H9 (cell line): ENCODE measurements around the gene LRRN3. TPM values are rescaled to one million over a fixed set of nuclear protein-coding genes. Genes with fewer than 3 reads are reported as not detected.

Experiments
- DNase-seq: peaks from one replicate; pipeline ENCODE4 v3.0.0-alpha.2; 2017
- H2AFZ ChIP-seq: one replicate; pipeline ENCODE4 v1.6.1; 2013; ENCODE audit warnings: mild to moderate bottlenecking, low read length, control low read depth, moderate library complexity
- H2AK5ac ChIP-seq: 2 replicates; pipeline ENCODE4 v1.6.1; 2013; ENCODE audit warnings: low read length, control low read depth, mixed read lengths; ENCODE audit not compliant: insufficient read length
- H2BK120ac ChIP-seq: one replicate; pipeline ENCODE4 v1.6.1; 2013; ENCODE audit warnings: low read depth, mild to moderate bottlenecking, low read length, control low read depth, inconsistent platforms; ENCODE audit not compliant: poor library complexity, severe bottlenecking
- H2BK12ac ChIP-seq: 2 replicates; pipeline ENCODE4 v1.6.1; 2013; ENCODE audit warnings: low read length, control low read depth, mixed read lengths, low read depth; ENCODE audit not compliant: insufficient read length
- H2BK15ac ChIP-seq: 2 replicates; pipeline ENCODE4 v1.6.1; 2013; ENCODE audit warnings: low read depth, low read length, control low read depth
- H2BK20ac ChIP-seq: one replicate; pipeline ENCODE4 v1.6.1; 2013; ENCODE audit warnings: low read depth, mild to moderate bottlenecking, low read length, control low read depth, inconsistent platforms; ENCODE audit not compliant: poor library complexity, severe bottlenecking
- H2BK5ac ChIP-seq: 2 replicates; pipeline ENCODE4 v1.6.1; 2013; ENCODE audit warnings: low read length, control low read depth, mixed read lengths; ENCODE audit not compliant: insufficient read length
- H3K14ac ChIP-seq: 2 replicates; pipeline ENCODE4 v1.6.1; 2013; ENCODE audit warnings: low read length, control low read depth; ENCODE audit not compliant: insufficient read depth
- H3K18ac ChIP-seq: 2 replicates; pipeline ENCODE4 v1.6.1; 2013; ENCODE audit warnings: low read depth, mild to moderate bottlenecking, mixed read lengths, low read length, control low read depth; ENCODE audit not compliant: insufficient read length
- H3K23ac ChIP-seq: 2 replicates; pipeline ENCODE4 v1.6.1; 2013; ENCODE audit warnings: low read length, control low read depth, mixed read lengths, low read depth; ENCODE audit not compliant: insufficient read length
- H3K23me2 ChIP-seq: 2 replicates; pipeline ENCODE4 v1.6.1; 2013; ENCODE audit warnings: low read depth, mild to moderate bottlenecking, mixed read lengths, low read length, control low read depth; ENCODE audit not compliant: insufficient read length, poor library complexity, severe bottlenecking
- H3K27ac ChIP-seq: 2 replicates; pipeline ENCODE4 v1.5.1; 2013; ENCODE audit warnings: low read length, control low read depth, mixed read lengths, low read depth; ENCODE audit not compliant: insufficient read length
- H3K27me3 ChIP-seq: 2 replicates; pipeline ENCODE4 v1.6.1; 2013; ENCODE audit warnings: low read length, control low read depth, inconsistent platforms; ENCODE audit not compliant: insufficient read depth
- H3K4ac ChIP-seq: 2 replicates; pipeline ENCODE4 v1.6.1; 2013; ENCODE audit warnings: low read depth, mild to moderate bottlenecking, control low read depth, inconsistent platforms, low read length, moderate library complexity
- H3K4me1 ChIP-seq: 2 replicates; pipeline ENCODE4 v1.6.1; 2013; ENCODE audit warnings: low read length, control low read depth, inconsistent platforms; ENCODE audit not compliant: insufficient read depth
- H3K4me2 ChIP-seq: 2 replicates; pipeline ENCODE4 v1.6.1; 2013; ENCODE audit warnings: low read length, control low read depth, mixed read lengths; ENCODE audit not compliant: insufficient read length, insufficient read depth
- H3K56ac ChIP-seq: 2 replicates; pipeline ENCODE4 v1.6.1; 2013; ENCODE audit warnings: low read depth, mild to moderate bottlenecking, mixed read lengths, low read length, control low read depth; ENCODE audit not compliant: insufficient read length
- H3K79me1 ChIP-seq: 2 replicates; pipeline ENCODE4 v1.6.1; 2013; ENCODE audit warnings: low read depth, mild to moderate bottlenecking, moderate library complexity, low read length, control low read depth, inconsistent platforms; ENCODE audit not compliant: insufficient read depth, poor library complexity, severe bottlenecking
- H3K79me2 ChIP-seq: 2 replicates; pipeline ENCODE4 v1.6.1; 2013; ENCODE audit warnings: low read length, control low read depth, inconsistent platforms; ENCODE audit not compliant: insufficient read depth
- H3K9ac ChIP-seq: 2 replicates; pipeline ENCODE4 v1.6.1; 2013; ENCODE audit warnings: low read length, control low read depth, mixed read lengths; ENCODE audit not compliant: insufficient read length; ENCODE audit errors: extremely low read depth
- H3K9me3 ChIP-seq: one replicate; pipeline ENCODE4 v1.6.1; 2013; ENCODE audit warnings: low read depth, low read length, inconsistent platforms; ENCODE audit not compliant: control insufficient read depth
- H3T11ph ChIP-seq: one replicate; pipeline ENCODE4 v1.6.1; 2013; ENCODE audit warnings: mild to moderate bottlenecking, low read length, control low read depth, inconsistent platforms
- H4K20me1 ChIP-seq: one replicate; pipeline ENCODE4 v1.6.1; 2013; ENCODE audit not compliant: control insufficient read depth, insufficient read length, insufficient read depth
- H4K5ac ChIP-seq: 2 replicates; pipeline ENCODE4 v1.6.1; 2013; ENCODE audit warnings: low read depth, mild to moderate bottlenecking, mixed read lengths, low read length, control low read depth; ENCODE audit not compliant: insufficient read length
- H4K8ac ChIP-seq: replicated peaks from 2 replicates; pipeline ENCODE4 v1.6.1; 2013; ENCODE audit warnings: low read length, control low read depth, mixed read lengths, low read depth; ENCODE audit not compliant: insufficient read length
- H4K91ac ChIP-seq: 2 replicates; pipeline ENCODE4 v1.6.1; 2013; ENCODE audit warnings: low read depth, mild to moderate bottlenecking, moderate library complexity, mixed read lengths, low read length, control low read depth; ENCODE audit not compliant: insufficient read length
- H3K27ac Mint-ChIP-seq, 3 experiments: 2 replicates in 2 of 3; 3 replicates in 1 of 3; pipeline ENCODE4 v1.8.0; 2020 to 2021; ENCODE audit warnings: mixed read lengths in 3 of 3, mild to moderate bottlenecking in 1 of 3, moderate library complexity in 1 of 3
- H3K27me3 Mint-ChIP-seq: 2 replicates; pipeline ENCODE4 v1.8.0; 2021; ENCODE audit warnings: low read depth, mild to moderate bottlenecking, moderate library complexity, mixed read lengths
- H3K36me3 Mint-ChIP-seq, 3 experiments: 2 replicates in 2 of 3; 3 replicates in 1 of 3; pipeline ENCODE4 v1.8.0; 2020 to 2021; ENCODE audit warnings: low read depth in 3 of 3, mixed read lengths in 3 of 3; ENCODE audit not compliant: insufficient read depth in 1 of 3
- H3K4me1 Mint-ChIP-seq, 2 experiments: 2 replicates each; pipeline ENCODE4 v1.8.0; 2020; ENCODE audit warnings: mixed read lengths in 2 of 2
- H3K4me3 Mint-ChIP-seq, 2 experiments: 2 replicates in 1 of 2; 3 replicates in 1 of 2; pipeline ENCODE4 v1.8.0; 2020 to 2021; ENCODE audit warnings: mild to moderate bottlenecking in 2 of 2, mixed read lengths in 2 of 2, moderate library complexity in 1 of 2
- H3K9me3 Mint-ChIP-seq, 2 experiments: 2 replicates in 1 of 2; 3 replicates in 1 of 2; pipeline ENCODE4 v1.8.0; 2020; ENCODE audit warnings: mild to moderate bottlenecking in 2 of 2, mixed read lengths in 2 of 2, moderate library complexity in 1 of 2
- WGBS: extraction: QIAGEN DNeasy Blood & Tissue Kit; methylation state at CpG from one replicate; pipeline ENCODE4 v1.1.7; 2013; ENCODE audit warnings: missing lambda C conversion rate, low lambda C conversion rate, mixed read lengths; ENCODE audit not compliant: insufficient read length; ENCODE audit errors: extremely low coverage; 5-methylcytosine and 5-hydroxymethylcytosine counted together
- total RNA-seq: library from RNA; stranded (reverse); gene quantifications from 2 replicates; pipeline ENCODE4 v1.2.1, GENCODE V29; 2021
- TF ChIP-seq, protein P1 (sequence below): fragments of 200-600 bp; sonication (generic); conservative IDR thresholded peaks from 3 replicates; pipeline ENCODE4 v1.8.0; 2021; ENCODE audit warnings: antibody characterized with exemption, mild to moderate bottlenecking

Gene LRRN3
- total RNA-seq, 1 experiment from 2014 or later = 0.77 TPM

DNA sequence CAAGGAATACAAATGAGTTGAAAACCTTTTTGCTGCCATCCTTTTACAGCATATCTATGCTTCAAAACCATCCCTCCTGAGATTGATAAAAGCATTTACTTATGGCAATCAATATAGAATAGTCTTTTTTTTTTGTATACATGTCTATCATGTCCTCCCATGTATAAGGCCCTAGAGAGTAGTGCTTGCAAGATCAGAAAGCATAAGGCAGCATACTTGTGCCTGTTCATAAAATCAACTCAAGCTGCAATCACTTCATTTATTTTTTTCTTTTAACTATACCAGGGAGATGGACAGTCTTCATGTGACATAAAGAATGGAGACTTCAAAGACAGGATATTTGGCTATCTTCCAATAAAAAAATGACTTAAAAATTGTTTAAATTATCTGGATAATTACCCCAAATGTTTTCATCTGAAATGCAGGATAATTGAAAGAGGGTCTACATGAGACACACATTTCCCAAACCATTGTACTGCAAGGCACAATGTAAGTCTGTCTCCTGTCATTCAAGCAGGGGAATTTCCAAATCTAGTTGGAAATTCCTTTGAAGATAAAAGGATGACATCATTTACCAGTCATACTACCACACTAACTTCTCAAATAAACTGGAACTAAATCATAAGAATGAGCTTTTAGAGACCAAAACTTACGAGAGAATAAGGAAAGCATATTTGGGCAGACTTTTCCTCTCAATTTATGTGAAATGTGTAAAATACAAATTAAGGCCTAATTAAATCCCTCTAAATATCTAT is 22.5 kb downstream of the LRRN3 start:
- H3K18ac ChIP-seq = no peak overlapping the region
- H3K79me2 ChIP-seq = no peaks in the 10 kb centered on the region
- no peaks in the 10 kb centered on the region for H3K4me1 ChIP-seq
- H3K27me3 Mint-ChIP-seq = no peaks in the 10 kb centered on the region
- H3K23me2 ChIP-seq = no peaks in the 10 kb centered on the region
- H4K8ac ChIP-seq = no peak overlapping the region
- H3K56ac ChIP-seq = no peak overlapping the region
- H3K4me3 Mint-ChIP-seq = no peak overlapping the region
- H3T11ph ChIP-seq = no peak overlapping the region
- TF ChIP-seq, protein P1, sequence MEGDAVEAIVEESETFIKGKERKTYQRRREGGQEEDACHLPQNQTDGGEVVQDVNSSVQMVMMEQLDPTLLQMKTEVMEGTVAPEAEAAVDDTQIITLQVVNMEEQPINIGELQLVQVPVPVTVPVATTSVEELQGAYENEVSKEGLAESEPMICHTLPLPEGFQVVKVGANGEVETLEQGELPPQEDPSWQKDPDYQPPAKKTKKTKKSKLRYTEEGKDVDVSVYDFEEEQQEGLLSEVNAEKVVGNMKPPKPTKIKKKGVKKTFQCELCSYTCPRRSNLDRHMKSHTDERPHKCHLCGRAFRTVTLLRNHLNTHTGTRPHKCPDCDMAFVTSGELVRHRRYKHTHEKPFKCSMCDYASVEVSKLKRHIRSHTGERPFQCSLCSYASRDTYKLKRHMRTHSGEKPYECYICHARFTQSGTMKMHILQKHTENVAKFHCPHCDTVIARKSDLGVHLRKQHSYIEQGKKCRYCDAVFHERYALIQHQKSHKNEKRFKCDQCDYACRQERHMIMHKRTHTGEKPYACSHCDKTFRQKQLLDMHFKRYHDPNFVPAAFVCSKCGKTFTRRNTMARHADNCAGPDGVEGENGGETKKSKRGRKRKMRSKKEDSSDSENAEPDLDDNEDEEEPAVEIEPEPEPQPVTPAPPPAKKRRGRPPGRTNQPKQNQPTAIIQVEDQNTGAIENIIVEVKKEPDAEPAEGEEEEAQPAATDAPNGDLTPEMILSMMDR = no peak
- DNase-seq = no peak
- H3K9me3 ChIP-seq = no peaks in the 10 kb centered on the region
- no peak overlapping the region for H3K14ac ChIP-seq
- no peak overlapping the region for H3K4ac ChIP-seq
- no peak overlapping the region for H2BK15ac ChIP-seq
- H3K36me3 Mint-ChIP-seq = no peaks in the 10 kb centered on the region
- H3K79me1 ChIP-seq = no peaks in the 10 kb centered on the region
- no peak overlapping the region for H3K23ac ChIP-seq
- no peak overlapping the region for H2AK5ac ChIP-seq
- no peak overlapping the region for H4K5ac ChIP-seq
- H4K20me1 ChIP-seq = no peaks in the 10 kb centered on the region
- WGBS = no CpG with 5 or more reads among the region's 1 CpG
- no peak overlapping the region for H4K91ac ChIP-seq
- no peak overlapping the region for H2BK12ac ChIP-seq
- no peak overlapping the region for H3K4me2 ChIP-seq
- no peaks in the 10 kb centered on the region for H3K27me3 ChIP-seq
- H3K27ac ChIP-seq = no peak overlapping the region
- H2BK20ac ChIP-seq = no peak overlapping the region
- H2BK5ac ChIP-seq = no peak overlapping the region
- H3K9ac ChIP-seq = no peak overlapping the region
- no peak overlapping the region for H3K27ac Mint-ChIP-seq
- H2BK120ac ChIP-seq = no peak overlapping the region
- no peaks in the 10 kb centered on the region for H3K9me3 Mint-ChIP-seq
- H2AFZ ChIP-seq = no peak overlapping the region
- no peaks in the 10 kb centered on the region for H3K4me1 Mint-ChIP-seq
